NCI-H524 treated with DMSO at 0.1 percent for 48 hours (cell line): Measurements from ENCODE around the gene PHTF1.

Experiments
- DNase-seq: peaks from one replicate; lab custom pipeline; 2025; lab: John Stamatoyannopoulos, UW

The PHTF1 gene

DNA sequence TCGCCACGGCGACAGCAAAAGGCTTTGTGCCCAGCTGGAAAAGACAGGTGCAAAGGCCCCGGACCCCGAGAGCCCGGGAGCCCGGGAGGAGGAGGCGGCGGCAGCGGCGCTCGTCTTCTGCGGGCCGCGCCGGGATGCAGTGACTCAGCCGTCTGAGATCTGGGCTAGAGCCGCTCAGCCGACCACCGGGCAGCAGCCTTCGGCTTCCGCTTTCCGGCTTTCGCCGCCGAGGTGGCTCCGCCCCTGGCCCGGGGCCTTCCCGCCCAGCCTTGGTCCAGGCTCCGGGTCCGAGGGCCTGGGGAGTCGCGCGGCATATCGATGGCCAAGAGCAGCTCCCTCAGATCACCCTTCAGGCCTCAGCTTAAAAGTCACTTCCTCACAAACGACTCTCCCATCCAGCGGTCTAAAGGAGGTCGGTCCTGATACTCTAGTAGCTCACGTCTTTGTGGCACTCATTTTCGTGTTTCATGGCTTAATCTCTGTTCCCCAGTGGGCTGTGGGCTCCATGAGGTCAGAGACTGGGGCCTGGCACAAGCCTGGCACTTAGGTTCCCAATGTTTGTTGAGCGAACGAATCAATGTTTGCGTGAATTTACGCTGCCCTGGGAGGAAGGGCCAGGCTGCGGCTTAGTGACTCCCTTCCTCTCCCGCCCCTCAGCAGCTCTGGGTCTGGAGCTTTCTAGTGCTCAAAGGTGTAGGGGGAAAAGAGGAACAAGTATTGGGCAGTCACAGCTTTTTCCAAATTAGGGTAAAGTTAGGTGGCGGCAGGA, at the start of gene PHTF1:
Gene PHTF1 (minus strand): TSS at position 154 of the 769 bp plus-strand sequence. CDS start 783 bp downstream, outside the sequence.
- no peak for DNase-seq

DNA sequence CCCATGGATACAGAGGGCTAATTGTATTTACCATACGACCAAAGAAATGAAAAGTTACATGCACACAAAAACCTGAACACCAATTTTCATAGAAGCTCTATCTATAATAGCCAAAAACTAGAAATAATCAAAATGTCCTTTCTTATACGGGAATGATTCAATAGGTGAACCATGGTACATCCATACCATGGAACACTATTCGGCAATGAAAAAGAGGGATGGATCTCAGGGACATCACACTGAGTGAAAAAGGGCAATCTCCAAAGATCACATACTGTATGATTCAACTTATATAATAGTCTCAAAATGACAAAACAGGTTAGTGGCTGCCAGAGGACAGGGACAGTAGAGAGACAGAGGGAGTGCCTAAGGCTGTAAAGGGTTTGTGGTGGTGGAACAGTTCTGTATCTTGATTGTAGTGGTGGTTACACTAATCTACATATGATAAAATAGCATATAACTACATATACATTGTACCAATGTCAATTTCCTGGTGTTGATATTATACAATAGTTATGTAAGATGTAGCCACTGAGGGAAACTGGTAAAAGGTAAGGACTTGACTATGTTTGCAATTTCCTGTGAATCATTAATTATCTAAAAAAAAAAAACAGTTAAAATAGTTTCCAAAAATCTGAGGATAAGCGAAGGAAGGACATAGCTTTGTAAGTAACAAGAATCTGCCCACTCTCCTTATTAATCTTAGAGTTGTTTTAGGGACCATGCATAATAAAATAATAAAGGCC, 49.3 kb upstream of the PHTF1 start:
- DNase-seq, result no peak

DNA sequence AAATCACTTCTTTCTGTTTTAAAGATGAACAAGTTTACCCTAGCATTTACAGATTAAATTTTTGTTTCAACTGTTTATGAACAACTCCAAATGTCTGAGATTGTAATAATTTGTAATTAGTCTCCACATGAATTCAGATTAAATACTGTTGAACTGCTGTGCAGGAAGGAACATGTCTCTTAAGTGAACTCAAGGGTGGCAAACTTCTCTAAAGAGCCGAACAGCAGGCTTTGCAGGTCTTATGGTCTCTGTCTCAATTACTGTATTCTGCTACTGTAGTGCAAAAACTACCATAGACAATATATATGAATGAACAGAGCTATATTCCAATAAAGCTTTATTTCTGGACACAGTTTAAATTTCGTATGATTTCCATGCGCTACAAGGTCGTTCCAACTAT, 46.4 kb upstream of the PHTF1 start:
- no peak for DNase-seq

- DNase-seq, result no peak
These were observed 45.9 kb upstream of the PHTF1 start for GRCh38 chr1:113805256-113805531.

- DNase-seq, result no peak
These were observed 45.4 kb upstream of the PHTF1 start for GRCh38 chr1:113804421-113805255.

DNA sequence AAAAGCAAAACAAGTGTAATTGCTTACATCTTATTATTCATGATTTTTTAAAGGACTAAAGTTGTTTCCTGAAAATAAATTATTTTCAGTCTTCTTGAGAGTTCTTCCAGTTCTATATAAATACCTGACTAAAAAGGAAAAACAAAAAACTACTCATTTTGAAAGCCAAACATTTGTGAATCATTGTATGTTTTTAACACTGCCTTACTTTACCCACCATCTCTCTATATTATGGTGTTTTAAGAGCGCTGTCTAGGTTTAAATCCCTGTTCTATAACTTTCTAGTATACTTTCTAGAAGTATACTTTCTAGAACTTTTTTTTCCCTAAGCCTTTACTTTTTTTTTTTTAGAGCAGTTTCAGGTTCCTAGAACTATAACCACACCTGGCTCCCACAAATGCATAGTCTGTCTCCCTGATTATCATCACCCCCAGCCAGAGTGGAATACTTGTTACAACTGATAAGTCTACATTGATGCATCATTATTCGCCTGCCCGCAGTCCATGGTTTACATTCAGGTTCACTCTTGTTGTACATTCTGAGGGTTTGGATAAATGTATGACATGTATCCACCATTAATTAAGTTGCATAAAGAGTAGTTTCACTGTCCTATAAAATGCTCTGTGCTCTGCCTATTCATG, 43.2 kb upstream of the PHTF1 start:
- no peak for DNase-seq

- no peak for DNase-seq
These were observed 41.2 kb upstream of the PHTF1 start for GRCh38 chr1:113800487-113800886.

DNA sequence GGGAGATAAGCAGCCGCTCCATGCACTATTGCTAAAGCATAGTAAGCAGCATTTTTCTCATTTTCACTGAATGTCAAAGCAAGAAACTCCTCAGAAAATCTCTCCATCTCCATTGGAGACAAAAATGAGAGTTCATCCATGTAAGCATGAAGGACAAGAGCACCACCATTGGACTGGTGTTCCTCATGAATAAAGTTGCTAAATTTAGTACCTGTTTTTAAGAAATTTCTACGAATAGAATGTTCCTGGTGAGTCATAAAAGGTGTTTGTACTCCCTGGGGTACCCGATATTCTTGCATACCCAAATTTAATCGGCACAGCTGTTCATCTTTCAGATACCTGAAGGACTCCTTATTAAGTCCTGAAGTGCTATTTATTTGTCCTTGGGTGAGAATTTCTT, 38.2 kb upstream of the PHTF1 start:
- DNase-seq, result no peak

GRCh38 chr1:113793878-113794834, 34.9 kb upstream of the PHTF1 start:
- no peak for DNase-seq

- no peak for DNase-seq
These were observed 33.7 kb upstream of the PHTF1 start for GRCh38 chr1:113792986-113793385.

GRCh38 chr1:113792471-113792870, 33.2 kb upstream of the PHTF1 start:
- DNase-seq, result no peak

GRCh38 chr1:113788802-113789201, 29.5 kb upstream of the PHTF1 start:
- DNase-seq, result no peak

DNA sequence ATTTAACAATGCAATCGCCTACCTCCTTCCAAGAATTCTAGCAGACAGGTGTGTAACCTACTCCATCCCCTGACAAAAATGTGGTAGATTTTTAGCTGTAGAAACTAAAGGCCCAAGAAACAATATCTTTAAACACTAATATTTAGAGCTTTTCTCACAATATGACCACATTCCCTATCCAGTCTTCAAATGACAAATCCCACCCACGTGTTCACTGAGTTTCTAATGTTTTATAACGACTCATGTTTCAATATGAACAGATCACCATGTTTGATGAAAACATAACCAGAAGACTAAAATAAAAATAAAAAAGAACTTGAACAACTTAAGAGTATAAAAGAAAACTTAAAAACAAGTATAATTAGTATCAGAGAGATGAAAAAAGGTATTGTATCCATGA, 28.4 kb upstream of the PHTF1 start:
- no peak for DNase-seq

- no peak for DNase-seq
These were observed 26.8 kb upstream of the PHTF1 start for GRCh38 chr1:113786069-113786468.

- DNase-seq, result no peak
These were observed 25.0 kb upstream of the PHTF1 start for GRCh38 chr1:113784104-113784779.

DNA sequence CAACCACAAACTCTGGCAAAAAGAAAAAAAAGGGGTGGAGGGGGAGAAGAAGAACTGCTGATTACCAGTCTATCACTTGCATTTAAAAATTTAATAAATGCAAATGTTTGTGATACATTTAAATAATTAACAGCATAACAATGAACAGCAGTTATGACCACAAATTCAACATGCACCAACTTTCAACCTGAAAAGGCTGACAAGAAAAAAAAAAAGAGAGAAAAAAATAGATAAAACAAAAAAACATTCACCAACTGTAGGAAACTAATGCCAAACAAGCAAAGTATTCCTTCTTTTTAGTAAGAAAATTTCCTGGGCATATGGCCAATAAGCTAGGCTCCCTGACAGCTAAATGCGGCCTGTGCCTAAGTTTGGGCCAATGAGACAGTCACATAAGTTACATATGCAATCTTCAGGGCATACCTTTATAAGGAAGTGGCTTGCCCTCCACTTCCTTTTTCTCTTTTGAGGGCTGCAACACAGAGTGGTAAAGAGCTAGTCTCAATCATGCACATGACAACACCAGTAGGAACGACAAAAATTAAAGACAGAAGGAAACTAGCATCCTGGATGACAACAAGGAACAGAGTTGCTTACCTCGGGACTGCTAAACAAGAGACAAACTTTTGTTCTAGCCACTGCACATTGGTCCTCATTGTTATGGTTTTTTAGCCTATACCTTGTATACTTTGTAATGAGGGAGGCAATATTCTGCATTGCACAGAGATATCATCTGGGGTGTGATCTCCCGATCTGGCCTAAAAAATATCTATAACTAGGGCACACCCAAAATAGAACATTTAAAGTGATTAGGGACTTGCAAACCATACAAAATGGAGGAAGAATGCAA, 24.2 kb upstream of the PHTF1 start:
- no peak for DNase-seq

DNA sequence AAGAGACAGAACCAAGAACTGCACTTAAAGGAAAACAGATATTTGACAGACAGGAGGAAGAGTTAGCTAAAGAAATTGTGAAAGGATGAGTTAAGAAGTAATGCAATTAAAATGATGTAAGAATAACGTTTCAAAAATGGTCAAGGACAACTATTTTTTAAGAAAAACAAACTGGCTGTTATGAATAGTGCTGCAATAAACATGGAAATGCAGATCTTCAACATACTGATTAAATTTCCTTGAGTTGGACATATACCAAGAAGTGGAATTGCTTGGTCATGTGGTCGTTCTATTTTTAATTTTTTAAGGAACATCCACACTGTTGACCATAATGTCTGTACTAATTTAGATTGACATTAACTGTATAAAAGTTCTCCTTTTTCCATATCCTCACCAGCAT, 23.1 kb upstream of the PHTF1 start:
- DNase-seq, result no peak

DNA sequence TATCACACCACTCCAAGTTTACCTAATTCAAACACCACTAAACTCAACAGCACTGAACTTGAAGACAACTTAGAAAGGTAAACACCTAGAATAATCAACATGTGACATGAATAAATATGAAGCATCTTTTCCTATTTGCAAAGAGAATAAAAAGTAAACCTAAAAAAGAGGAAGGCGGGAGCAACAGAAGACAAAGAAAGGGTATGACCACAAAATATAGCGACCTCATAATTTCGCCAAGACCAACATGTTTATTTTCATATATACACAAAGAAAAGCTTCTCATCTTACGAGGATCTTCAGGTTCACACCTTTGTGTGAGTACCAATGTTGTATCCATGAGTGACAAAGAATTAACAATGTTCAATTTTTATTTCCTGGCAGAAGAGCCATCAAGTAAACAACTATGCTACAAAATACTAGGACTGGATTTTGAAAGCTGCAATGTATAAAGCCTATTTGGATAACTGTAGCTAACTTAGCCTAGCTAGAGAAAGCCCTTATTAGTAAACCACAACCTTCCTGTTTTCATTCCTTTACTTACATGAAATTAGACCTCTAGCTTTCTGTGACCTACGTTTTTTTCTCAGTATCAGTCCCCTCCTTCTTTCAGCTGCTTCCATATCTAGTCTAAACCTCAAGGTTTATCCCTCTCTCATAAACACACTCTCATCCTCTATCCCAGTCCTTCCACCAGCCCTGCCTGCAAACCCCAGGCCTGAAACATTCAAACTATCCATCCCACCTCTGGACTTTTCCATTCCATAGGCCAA, 21.3 kb upstream of the PHTF1 start:
- no peak for DNase-seq

GRCh38 chr1:113779542-113779941, 20.3 kb upstream of the PHTF1 start:
- no peak for DNase-seq
